SU-DHL-6 (cell line): ENCODE data around the gene CBX7.

ENCODE experiments used
- H2AFZ ChIP-seq: fragments of 200-600 bp; sonication (generic); 2 replicates; pipeline ENCODE4 v1.6.1; 2014; ENCODE audit warnings: low read depth, mild to moderate bottlenecking, moderate library complexity, mixed read lengths, antibody characterized with exemption, low read length; ENCODE audit not compliant: severe bottlenecking
- H3F3A ChIP-seq: fragments of 200-600 bp; shearing (Covaris generic); 2 replicates; pipeline ENCODE4 v1.6.0; 2016; ENCODE audit warnings: antibody characterized with exemption, mild to moderate bottlenecking; ENCODE audit not compliant: insufficient read depth
- H3K27ac ChIP-seq: fragments of 200-600 bp; sonication (generic); 2 replicates; pipeline ENCODE4 v1.5.1; 2016; ENCODE audit warnings: low read depth, mild to moderate bottlenecking, low read length, moderate library complexity, mixed read lengths
- H3K27me3 ChIP-seq: fragments of 200-600 bp; sonication (generic), shearing (Covaris generic); 2 replicates; pipeline ENCODE4 v1.6.0; 2014; ENCODE audit warnings: mild to moderate bottlenecking, low read length
- H3K36me3 ChIP-seq: fragments of 200-600 bp; sonication (generic); 2 replicates; pipeline ENCODE4 v1.6.1; 2014; ENCODE audit warnings: mild to moderate bottlenecking, low read length, mixed read lengths
- H3K4me2 ChIP-seq: fragments of 300-600, 200-600 bp; shearing (Covaris generic), sonication (generic); 2 replicates; pipeline ENCODE4 v1.6.0; 2014; ENCODE audit warnings: low read length, low read depth, mild to moderate bottlenecking; ENCODE audit not compliant: poor library complexity, severe bottlenecking
- H3K4me3 ChIP-seq: fragments of 200-600 bp; sonication (generic); 2 replicates; pipeline ENCODE4 v1.5.1; 2014; ENCODE audit warnings: antibody characterized with exemption, low read length, mild to moderate bottlenecking, mixed read lengths; ENCODE audit not compliant: insufficient read depth, poor library complexity, severe bottlenecking
- H3K79me2 ChIP-seq: fragments of 200-600 bp; sonication (generic); 2 replicates; pipeline ENCODE4 v1.6.1; 2014; ENCODE audit warnings: mild to moderate bottlenecking, low read length, moderate library complexity; ENCODE audit not compliant: insufficient read depth
- H3K9ac ChIP-seq: fragments of 200-600 bp; sonication (generic); 2 replicates; pipeline ENCODE4 v1.7.0; 2014; ENCODE audit warnings: mild to moderate bottlenecking, low read length
- H3K9me2 ChIP-seq: fragments of 200-600 bp; sonication (generic); replicated peaks from 2 replicates; pipeline ENCODE4 v1.6.1; 2014; ENCODE audit warnings: low read length; ENCODE audit not compliant: insufficient read depth
- H3K9me3 ChIP-seq: fragments of 200-600 bp; sonication (generic); 2 replicates; pipeline ENCODE4 v1.6.1; 2014; ENCODE audit warnings: low read length, mixed read lengths; ENCODE audit not compliant: insufficient read depth
- H4K20me1 ChIP-seq: fragments of 200-600 bp; sonication (generic); 2 replicates; pipeline ENCODE4 v1.6.1; 2014; ENCODE audit warnings: low read depth, mild to moderate bottlenecking, antibody characterized with exemption, low read length, moderate library complexity, mixed read lengths
- CTCF ChIP-seq: fragments of 200-600 bp; sonication (generic); IDR thresholded peaks from one replicate; pipeline ENCODE4 v1.5.1; 2017; ENCODE audit warnings: antibody characterized with exemption, mild to moderate bottlenecking, low read length, moderate library complexity; ENCODE audit not compliant: insufficient read depth, poor library complexity, severe bottlenecking
- EZH2phosphoT487 ChIP-seq: fragments of 200-600 bp; sonication (generic), shearing (Covaris generic); conservative IDR thresholded peaks from 2 replicates; pipeline ENCODE4 v1.6.1; 2018; ENCODE audit warnings: mild to moderate bottlenecking, antibody characterized with exemption, low read length, moderate library complexity, mixed read lengths

Gene CBX7

GRCh38 chr22:39183991-39184585, 31.6 kb upstream of the CBX7 start:
- no peaks in the 10 kb centered on the region for H3K9me3 ChIP-seq
- no peak overlapping the region for H3K4me2 ChIP-seq
- H3K9ac ChIP-seq = no peak overlapping the region
- H3K9me2 ChIP-seq = no peaks in the 10 kb centered on the region
- H3F3A ChIP-seq = no peaks in the 10 kb centered on the region
- H2AFZ ChIP-seq = no peak overlapping the region
- no peak overlapping the region for H3K27ac ChIP-seq
- no peak overlapping the region for H3K4me3 ChIP-seq
- no peaks in the 10 kb centered on the region for H3K27me3 ChIP-seq
- TF ChIP-seq CTCF (no peak), EZH2phosphoT487 (no peak)
- H3K36me3 ChIP-seq = no peaks in the 10 kb centered on the region
- H4K20me1 ChIP-seq = no peaks in the 10 kb centered on the region
- no peaks in the 10 kb centered on the region for H3K79me2 ChIP-seq

- Histone ChIP-seq H3K4me2 (no peak overlapping the region), H3K9ac (no peak overlapping the region), H3K79me2 (no peaks in the 10 kb centered on the region), H3K36me3 (no peaks in the 10 kb centered on the region), H3F3A (no peaks in the 10 kb centered on the region), H4K20me1 (no peaks in the 10 kb centered on the region), H3K27ac (no peak overlapping the region), H3K9me3 (no peaks in the 10 kb centered on the region), H2AFZ (no peak overlapping the region), H3K9me2 (no peaks in the 10 kb centered on the region), H3K27me3 (no peaks in the 10 kb centered on the region), H3K4me3 (no peak overlapping the region)
- TF ChIP-seq CTCF (no peak), EZH2phosphoT487 (no peak)
Measured at GRCh38 chr22:39182478-39183030, 30.1 kb upstream of the CBX7 start.

GRCh38 chr22:39181778-39182177, 29.3 kb upstream of the CBX7 start:
- Histone ChIP-seq H2AFZ (no peak overlapping the region), H3K9ac (no peak overlapping the region), H3K4me3 (no peak overlapping the region), H3K27me3 (no peaks in the 10 kb centered on the region), H3K9me3 (no peaks in the 10 kb centered on the region), H3F3A (no peaks in the 10 kb centered on the region), H3K27ac (no peak overlapping the region), H3K9me2 (no peaks in the 10 kb centered on the region), H3K36me3 (no peaks in the 10 kb centered on the region), H3K4me2 (no peak overlapping the region), H3K79me2 (no peaks in the 10 kb centered on the region), H4K20me1 (no peaks in the 10 kb centered on the region)
- TF ChIP-seq CTCF (no peak), EZH2phosphoT487 (no peak)
